ENCODE results near the gene AK3. TPM values are rescaled to one million over a fixed set of nuclear protein-coding genes. Genes with fewer than 3 reads are reported as not detected.
A peak's percentile ranks its signal among the peaks of the same experiment; 100 is the strongest.

The AK3 gene
- total and polyA plus RNA-seq, 4 experiments from 2014 or later: 23.1 to 47.9 (median 26.8) TPM

DNA sequence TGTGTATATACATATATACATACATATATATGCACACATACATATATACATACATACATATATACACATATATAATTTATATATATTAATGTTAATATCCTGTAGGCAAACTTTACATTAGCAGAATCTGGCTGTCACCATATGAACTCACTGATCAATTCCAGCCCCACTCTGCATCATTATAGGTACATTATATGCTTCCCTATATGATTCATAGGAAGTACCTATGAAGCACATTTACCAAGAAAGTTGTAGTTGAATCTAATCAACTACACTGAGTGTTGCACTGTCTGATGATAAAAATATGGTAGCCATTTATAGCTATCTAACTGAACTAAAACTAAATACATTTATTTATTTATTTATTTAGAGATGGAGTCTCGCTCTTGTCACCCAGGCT is 69.3 kb downstream of the AK3 start:
- intact Hi-C loops (cut with micrococcal nuclease): no loop called here
- DNase-seq: no peak
- no peak overlapping the region for H3K4me3 Mint-ChIP-seq
- ChIA-PET POLR2A (ENCODE audit: partially characterized antibody) (interaction anchor here (0.6 kb wide), 1 partner anchor 74 kb away, joined by 3 read pairs; no protein-coding TSS in a partner anchor), CTCF (ENCODE audit: partially characterized antibody) (no interaction called here)
- Histone ChIP-seq H3K27me3 (ENCODE audit: insufficient read depth, low read length) (no peaks in the 10 kb centered on the region), H3K4me3 (ENCODE audit: low read length in 2 of 2) (no peak overlapping the region), H3K9me3 (ENCODE audit: control insufficient read depth in 1 of 2, low read length in 2 of 2) (no peaks in the 10 kb centered on the region), H3K27ac (ENCODE audit: low read depth, low read length) (no peak overlapping the region), H3K36me3 (ENCODE audit: insufficient read depth, low read length) (no peaks in the 10 kb centered on the region), H3K4me1 (ENCODE audit: insufficient read depth, low read length) (peaks cover 19% of the 10 kb centered on the region)
- peaks cover 0 to 4% (median 0%) of the 10 kb centered on the region in 8 donors for H3K9me3 Mint-ChIP-seq
- H3K27ac Mint-ChIP-seq: no peak overlapping the region
- peaks cover 2 to 6% of the 10 kb centered on the region in 2 donors for H3K36me3 Mint-ChIP-seq
- peaks cover 17 to 23% (median 19%) of the 10 kb centered on the region in 4 donors for H3K4me1 Mint-ChIP-seq
- H3K27me3 Mint-ChIP-seq: peaks cover 0 to 1% of the 10 kb centered on the region in 2 donors

GRCh38 chr9:4670591-4670990 is 70.4 kb downstream of the AK3 start:
- Mint-ChIP-seq H3K27ac (no peak overlapping the region), H3K36me3 (peaks cover 0 to 3% of the 10 kb centered on the region in 2 donors), H3K4me1 (peaks cover 25 to 31% (median 31%) of the 10 kb centered on the region in 4 donors), H3K9me3 (peaks cover 0 to 2% (median 0%) of the 10 kb centered on the region in 8 donors), H3K27me3 (peaks cover 0 to 1% of the 10 kb centered on the region in 2 donors), H3K4me3 (no peak overlapping the region)
- DNase-seq: no peak
- H3K4me1 ChIP-seq (ENCODE audit: insufficient read depth, low read length): peaks cover 31% of the 10 kb centered on the region
- intact Hi-C loops (cut with micrococcal nuclease): no loop called here
- H3K9me3 ChIP-seq (ENCODE audit: control insufficient read depth in 1 of 2, low read length in 2 of 2): no peaks in the 10 kb centered on the region
- ChIA-PET POLR2A (ENCODE audit: partially characterized antibody) (interaction anchor here (1.3 to 1.5 kb wide), 2 partner anchors 7 to 9 kb away, joined by 3 to 6 read pairs; partner anchors contain the start of gene CDC37L1), CTCF (ENCODE audit: partially characterized antibody) (interaction anchor here (1.5 kb wide), 1 partner anchor 10 kb away, joined by 4 read pairs; no protein-coding TSS in a partner anchor)
- no peak overlapping the region for H3K27ac ChIP-seq (ENCODE audit: low read depth, low read length)
- H3K27me3 ChIP-seq (ENCODE audit: insufficient read depth, low read length): no peaks in the 10 kb centered on the region
- H3K36me3 ChIP-seq (ENCODE audit: insufficient read depth, low read length): no peaks in the 10 kb centered on the region
- no peak overlapping the region for H3K4me3 ChIP-seq (ENCODE audit: low read length in 2 of 2)

DNA sequence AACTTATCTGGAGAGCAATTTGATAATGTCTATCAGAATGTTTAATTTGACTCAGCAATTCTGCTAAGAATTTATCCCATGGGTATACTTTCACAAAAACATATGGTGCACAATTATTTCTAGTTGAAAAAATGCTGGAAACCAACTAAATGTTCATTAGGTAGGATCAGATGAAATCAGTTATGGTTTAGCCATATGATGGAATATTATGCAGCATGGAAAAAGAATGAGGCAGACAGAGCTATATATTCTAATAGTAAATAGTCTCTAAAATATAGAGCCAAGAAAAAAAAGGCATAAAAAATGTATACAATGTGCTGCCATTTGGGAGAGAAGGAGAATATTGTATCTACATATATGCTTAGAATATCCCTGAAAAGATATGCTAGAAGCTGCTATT is 71.1 kb downstream of the AK3 start:
- H3K4me3 ChIP-seq (ENCODE audit: low read length in 2 of 2): no peak overlapping the region
- no peaks in the 10 kb centered on the region for H3K27me3 ChIP-seq (ENCODE audit: insufficient read depth, low read length)
- Mint-ChIP-seq H3K4me1 (peaks cover 31 to 38% (median 38%) of the 10 kb centered on the region in 4 donors), H3K36me3 (no peaks in the 10 kb centered on the region), H3K27ac (no peak overlapping the region), H3K9me3 (no peaks in the 10 kb centered on the region), H3K4me3 (no peak overlapping the region), H3K27me3 (peaks cover 0 to 1% of the 10 kb centered on the region in 2 donors)
- H3K4me1 ChIP-seq (ENCODE audit: insufficient read depth, low read length): peaks cover 38% of the 10 kb centered on the region
- no peaks in the 10 kb centered on the region for H3K9me3 ChIP-seq (ENCODE audit: control insufficient read depth in 1 of 2, low read length in 2 of 2)
- intact Hi-C loops (cut with micrococcal nuclease): loop anchor here (10.0 kb wide), 1 partner anchor 1335 kb away; a partner anchor contains a TSS
- no peak overlapping the region for H3K27ac ChIP-seq (ENCODE audit: low read depth, low read length)
- ChIA-PET CTCF (ENCODE audit: partially characterized antibody) (interaction anchor here (1.5 kb wide), 1 partner anchor 11 kb away, joined by 4 read pairs; no protein-coding TSS in a partner anchor), POLR2A (ENCODE audit: partially characterized antibody) (interaction anchor here (1.3 to 1.5 kb wide), 3 partner anchors 8 to 95 kb away, joined by 3 to 6 read pairs (median 3); partner anchors contain the start of gene CDC37L1)
- no peak for DNase-seq
- H3K36me3 ChIP-seq (ENCODE audit: insufficient read depth, low read length): no peaks in the 10 kb centered on the region

GRCh38 chr9:4668604-4669003 is 72.4 kb downstream of the AK3 start:
- H3K4me1 ChIP-seq (ENCODE audit: insufficient read depth, low read length): peaks cover 50% of the 10 kb centered on the region
- H3K4me3 ChIP-seq (ENCODE audit: low read length in 2 of 2): no peak overlapping the region
- Mint-ChIP-seq H3K36me3 (no peaks in the 10 kb centered on the region), H3K4me3 (peak overlapping the region in 1 of 8 donors; percentile 33), H3K27me3 (peaks cover 0 to 1% of the 10 kb centered on the region in 2 donors), H3K9me3 (no peaks in the 10 kb centered on the region), H3K27ac (peak overlapping the region in 6 of 7 donors; percentile 4 to 71 (median 50)), H3K4me1 (peaks cover 43 to 51% (median 50%) of the 10 kb centered on the region in 4 donors)
- DNase-seq: no peak
- no peaks in the 10 kb centered on the region for H3K9me3 ChIP-seq (ENCODE audit: control insufficient read depth in 1 of 2, low read length in 2 of 2)
- H3K27me3 ChIP-seq (ENCODE audit: insufficient read depth, low read length): no peaks in the 10 kb centered on the region
- H3K36me3 ChIP-seq (ENCODE audit: insufficient read depth, low read length): no peaks in the 10 kb centered on the region
- intact Hi-C loops (cut with micrococcal nuclease): loop anchor here (10.0 kb wide), 1 partner anchor 1336 kb away; a partner anchor contains a TSS
- POLR2A ChIA-PET (ENCODE audit: partially characterized antibody): interaction anchor here (1.7 kb wide), 1 partner anchor 11 kb away, joined by 13 read pairs; the partner anchor contains the start of gene CDC37L1
- CTCF ChIA-PET (ENCODE audit: partially characterized antibody): no interaction called here
- H3K27ac ChIP-seq (ENCODE audit: low read depth, low read length): no peak overlapping the region

- Histone ChIP-seq H3K9me3 (ENCODE audit: control insufficient read depth in 1 of 2, low read length in 2 of 2) (no peaks in the 10 kb centered on the region), H3K36me3 (ENCODE audit: insufficient read depth, low read length) (no peaks in the 10 kb centered on the region), H3K4me1 (ENCODE audit: insufficient read depth, low read length) (peaks cover 60% of the 10 kb centered on the region), H3K4me3 (ENCODE audit: low read length in 2 of 2) (no peak overlapping the region), H3K27ac (ENCODE audit: low read depth, low read length) (no peak overlapping the region), H3K27me3 (ENCODE audit: insufficient read depth, low read length) (no peaks in the 10 kb centered on the region)
- peaks cover 0 to 1% of the 10 kb centered on the region in 2 donors for H3K27me3 Mint-ChIP-seq
- H3K27ac Mint-ChIP-seq: peak overlapping the region; percentile 5 to 81 (median 41)
- DNase-seq: peak; percentile 48 to 57 (median 49)
- POLR2A ChIA-PET (ENCODE audit: partially characterized antibody): interaction anchor here (0.6 to 1.7 kb wide), 5 partner anchors 9 to 815 kb away, joined by 3 to 13 read pairs (median 4); partner anchors contain the start of gene CDC37L1
- H3K4me1 Mint-ChIP-seq: peaks cover 52 to 61% (median 59%) of the 10 kb centered on the region in 4 donors
- H3K4me3 Mint-ChIP-seq: peak overlapping the region in 7 of 8 donors; percentile 0 to 72 (median 23)
- peaks cover 0 to 6% of the 10 kb centered on the region in 2 donors for H3K36me3 Mint-ChIP-seq
- H3K9me3 Mint-ChIP-seq: no peaks in the 10 kb centered on the region
- intact Hi-C loops (cut with micrococcal nuclease): loop anchor here (10.0 kb wide), 1 partner anchor 1337 kb away; a partner anchor contains a TSS
- CTCF ChIA-PET (ENCODE audit: partially characterized antibody): no interaction called here
These were observed 73.3 kb downstream of the AK3 start for GRCh38 chr9:4667681-4668080.

- CTCF ChIA-PET (ENCODE audit: partially characterized antibody): interaction anchor here (0.8 to 3.4 kb wide), 10 partner anchors 9 to 322 kb away, joined by 3 to 16 read pairs (median 4); partner anchors contain the start of gene CDC37L1
- H3K27ac ChIP-seq (ENCODE audit: low read depth, low read length): peak within 1 kb of the TSS; percentile 1
- no peaks in the 10 kb centered on the region for H3K36me3 ChIP-seq (ENCODE audit: insufficient read depth, low read length)
- peaks cover 69% of the 10 kb centered on the region for H3K4me1 ChIP-seq (ENCODE audit: insufficient read depth, low read length)
- Mint-ChIP-seq H3K36me3 (peaks cover 0 to 10% of the 10 kb centered on the region in 2 donors), H3K9me3 (no peaks in the 10 kb centered on the region), H3K4me3 (peak within 1 kb of the TSS; percentile 80 to 99 (median 89)), H3K4me1 (peaks cover 57 to 74% (median 68%) of the 10 kb centered on the region in 4 donors), H3K27me3 (peaks cover 0 to 1% of the 10 kb centered on the region in 2 donors), H3K27ac (peak within 1 kb of the TSS; percentile 73 to 96 (median 92))
- peak within 1 kb of the TSS; percentile 34 to 38 for H3K4me3 ChIP-seq (ENCODE audit: low read length in 2 of 2)
- intact Hi-C loops (cut with micrococcal nuclease): loop anchor here (10.0 kb wide), 1 partner anchor 1339 kb away; a partner anchor contains a TSS
- no peaks in the 10 kb centered on the region for H3K27me3 ChIP-seq (ENCODE audit: insufficient read depth, low read length)
- peak; percentile 24 to 57 (median 36) for DNase-seq
- no peaks in the 10 kb centered on the region for H3K9me3 ChIP-seq (ENCODE audit: control insufficient read depth in 1 of 2, low read length in 2 of 2)
- POLR2A ChIA-PET (ENCODE audit: partially characterized antibody): interaction anchor here (0.7 to 5.5 kb wide), 9 partner anchors 9 to 1140 kb away, joined by 3 to 74 read pairs (median 6); partner anchors contain the start of genes AK3, CDC37L1, RCL1 and RFX3
These were observed 74.8 kb downstream of the AK3 start, which contains the start of gene SPATA6L for GRCh38 chr9:4666042-4666699. TSS of gene SPATA6L (minus strand) at chr9:4666480. CDS start at chr9:4666250, 230 bp downstream.
